Parathyroid adenoma (tissue), 2 donors: Measurements from ENCODE around the gene LTBP1.

Experiments used
- H2AFZ ChIP-seq: fragments of 300-600 bp; sonication (generic); one replicate; pipeline ENCODE4 v1.7.0; 2017; ENCODE audit warnings: antibody characterized with exemption, mild to moderate bottlenecking
- H3K27ac ChIP-seq: fragments of 300-600 bp; sonication (generic); one replicate; pipeline ENCODE4 v1.7.0; 2017
- H3K27me3 ChIP-seq: fragments of 300-600 bp; sonication (generic); one replicate; pipeline ENCODE4 v1.7.0; 2017; ENCODE audit warnings: low read length; ENCODE audit not compliant: control insufficient read depth, insufficient read depth
- H3K36me3 ChIP-seq: fragments of 300-600 bp; sonication (generic); one replicate; pipeline ENCODE4 v1.7.0; 2017; ENCODE audit warnings: low read length; ENCODE audit not compliant: control insufficient read depth, insufficient read depth
- H3K4me1 ChIP-seq: fragments of 300-600 bp; sonication (generic); one replicate; pipeline ENCODE4 v1.7.0; 2017; ENCODE audit warnings: control low read depth
- H3K4me2 ChIP-seq: fragments of 300-600 bp; sonication (generic); one replicate; pipeline ENCODE4 v1.7.0; 2017; ENCODE audit warnings: low read length
- H3K4me3 ChIP-seq: fragments of 300-600 bp; sonication (generic); one replicate; pipeline ENCODE4 v1.7.0; 2017; ENCODE audit warnings: low read depth, low read length
- H3K79me2 ChIP-seq: fragments of 300-600 bp; sonication (generic); one replicate; pipeline ENCODE4 v1.7.0; 2017; ENCODE audit warnings: control low read depth
- H3K9ac ChIP-seq: fragments of 300-600 bp; sonication (generic); one replicate; pipeline ENCODE4 v1.7.0; 2017; ENCODE audit warnings: mild to moderate bottlenecking
- H3K9me3 ChIP-seq: fragments of 300-600 bp; sonication (generic); one replicate; pipeline ENCODE4 v1.7.0; 2017; ENCODE audit warnings: low read length; ENCODE audit not compliant: control insufficient read depth
- TF ChIP-seq, protein P1 (sequence below): fragments of 300-600 bp; sonication (generic); IDR thresholded peaks from one replicate; pipeline ENCODE4 v1.7.0; 2017; ENCODE audit warnings: antibody characterized with exemption, mild to moderate bottlenecking
- donor health status: primary hyperparathyroidism.

The LTBP1 gene

DNA sequence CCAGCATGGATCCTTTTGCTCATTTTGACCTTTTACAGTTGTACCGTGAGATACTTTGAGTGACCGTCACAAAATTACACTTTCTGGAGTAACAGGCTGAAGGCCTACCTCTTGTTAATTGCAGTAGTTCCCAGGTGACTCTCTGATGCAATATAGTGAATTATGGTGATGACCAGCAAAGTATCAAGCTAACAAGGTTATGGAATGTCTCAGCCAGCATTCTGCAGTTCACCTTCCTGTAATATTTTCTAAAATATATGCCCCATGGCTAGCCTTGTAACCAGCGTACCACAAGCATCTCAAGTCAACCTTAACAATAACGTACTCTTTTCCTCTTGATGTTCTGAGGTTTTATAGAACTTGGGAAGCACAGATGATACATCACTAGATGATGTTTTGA is 234.7 kb downstream of the LTBP1 start:
- Histone ChIP-seq H3K27ac (no peak overlapping the region), H3K4me2 (no peak overlapping the region), H3K27me3 (no peaks in the 10 kb centered on the region), H3K36me3 (no peaks in the 10 kb centered on the region), H3K9ac (no peak overlapping the region), H3K4me3 (no peak overlapping the region), H3K79me2 (no peaks in the 10 kb centered on the region), H3K4me1 (no peaks in the 10 kb centered on the region), H2AFZ (no peak overlapping the region), H3K9me3 (no peaks in the 10 kb centered on the region)
- TF ChIP-seq, protein P1, sequence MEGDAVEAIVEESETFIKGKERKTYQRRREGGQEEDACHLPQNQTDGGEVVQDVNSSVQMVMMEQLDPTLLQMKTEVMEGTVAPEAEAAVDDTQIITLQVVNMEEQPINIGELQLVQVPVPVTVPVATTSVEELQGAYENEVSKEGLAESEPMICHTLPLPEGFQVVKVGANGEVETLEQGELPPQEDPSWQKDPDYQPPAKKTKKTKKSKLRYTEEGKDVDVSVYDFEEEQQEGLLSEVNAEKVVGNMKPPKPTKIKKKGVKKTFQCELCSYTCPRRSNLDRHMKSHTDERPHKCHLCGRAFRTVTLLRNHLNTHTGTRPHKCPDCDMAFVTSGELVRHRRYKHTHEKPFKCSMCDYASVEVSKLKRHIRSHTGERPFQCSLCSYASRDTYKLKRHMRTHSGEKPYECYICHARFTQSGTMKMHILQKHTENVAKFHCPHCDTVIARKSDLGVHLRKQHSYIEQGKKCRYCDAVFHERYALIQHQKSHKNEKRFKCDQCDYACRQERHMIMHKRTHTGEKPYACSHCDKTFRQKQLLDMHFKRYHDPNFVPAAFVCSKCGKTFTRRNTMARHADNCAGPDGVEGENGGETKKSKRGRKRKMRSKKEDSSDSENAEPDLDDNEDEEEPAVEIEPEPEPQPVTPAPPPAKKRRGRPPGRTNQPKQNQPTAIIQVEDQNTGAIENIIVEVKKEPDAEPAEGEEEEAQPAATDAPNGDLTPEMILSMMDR, result no peak

DNA sequence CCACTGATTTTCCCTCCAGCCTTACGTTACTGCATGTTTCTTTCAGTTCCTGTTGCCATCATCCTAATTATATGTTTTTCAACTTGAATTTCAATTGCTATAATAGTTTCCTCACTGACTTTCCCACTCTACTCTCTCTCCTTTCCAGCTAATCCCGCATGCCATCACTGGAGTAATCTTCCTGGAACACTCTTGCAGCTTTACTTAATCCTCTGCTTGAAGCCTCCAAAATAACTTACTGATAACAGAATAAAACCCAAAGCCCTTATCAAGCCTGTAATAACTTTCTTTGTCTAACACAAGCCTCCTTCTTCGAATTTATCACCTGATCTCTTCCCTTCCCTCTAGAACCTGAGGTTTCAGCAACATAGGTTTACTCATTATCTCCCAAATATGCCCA is 237.3 kb downstream of the LTBP1 start:
- TF ChIP-seq, protein P1, result no peak
- H3K36me3 ChIP-seq, result no peaks in the 10 kb centered on the region
- H3K9me3 ChIP-seq, result no peaks in the 10 kb centered on the region
- no peak overlapping the region for H2AFZ ChIP-seq
- H3K27ac ChIP-seq, result no peak overlapping the region
- H3K4me2 ChIP-seq, result no peak overlapping the region
- H3K79me2 ChIP-seq, result no peaks in the 10 kb centered on the region
- H3K9ac ChIP-seq, result no peak overlapping the region
- no peak overlapping the region for H3K4me3 ChIP-seq
- no peaks in the 10 kb centered on the region for H3K27me3 ChIP-seq
- H3K4me1 ChIP-seq, result no peaks in the 10 kb centered on the region

DNA sequence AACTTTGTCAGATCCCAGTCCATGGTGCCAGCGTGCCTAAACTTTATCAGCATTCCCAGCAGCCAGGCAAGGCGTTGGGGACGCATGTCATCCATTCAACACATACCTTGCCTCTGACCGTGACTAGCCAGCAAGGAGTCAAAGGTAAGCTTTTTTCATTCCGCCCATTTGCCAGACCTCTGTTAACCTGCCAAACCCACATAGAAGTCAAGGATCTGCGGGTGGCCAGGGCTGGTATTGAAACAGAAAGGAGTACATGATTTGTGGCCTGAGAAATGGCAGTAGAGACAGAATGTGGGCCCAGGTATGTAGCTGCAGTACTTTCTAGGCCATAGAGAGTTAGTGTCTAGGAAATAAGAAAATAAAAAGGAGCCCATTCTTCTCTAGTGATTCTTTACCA is 240.2 kb downstream of the LTBP1 start:
- H2AFZ ChIP-seq, result no peak overlapping the region
- no peaks in the 10 kb centered on the region for H3K4me1 ChIP-seq
- H3K4me2 ChIP-seq, result no peak overlapping the region
- TF ChIP-seq, protein P1, result no peak
- no peak overlapping the region for H3K9ac ChIP-seq
- H3K27ac ChIP-seq, result no peak overlapping the region
- H3K27me3 ChIP-seq, result no peaks in the 10 kb centered on the region
- H3K36me3 ChIP-seq, result no peaks in the 10 kb centered on the region
- no peaks in the 10 kb centered on the region for H3K79me2 ChIP-seq
- no peaks in the 10 kb centered on the region for H3K9me3 ChIP-seq
- H3K4me3 ChIP-seq, result no peak overlapping the region

DNA sequence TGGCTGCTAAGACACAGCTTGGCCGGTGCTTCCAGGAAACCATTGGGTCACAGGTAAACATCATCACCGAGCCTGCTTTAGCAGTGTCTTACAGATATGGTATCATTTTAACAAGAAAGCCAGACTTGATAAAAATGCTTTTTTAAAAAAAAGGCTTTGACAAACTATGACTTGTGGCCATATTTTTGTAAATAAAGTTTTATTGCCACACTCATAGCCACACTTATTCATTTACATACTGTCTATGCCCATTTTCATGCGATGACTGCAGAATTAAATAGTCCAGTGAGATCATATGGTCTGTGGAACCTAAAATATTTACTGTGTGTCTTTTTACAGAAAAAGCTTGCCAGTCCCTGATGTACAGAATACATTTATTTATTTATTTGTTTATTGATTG is 242.0 kb downstream of the LTBP1 start:
- Histone ChIP-seq H3K9ac (no peak overlapping the region), H3K27me3 (no peaks in the 10 kb centered on the region), H3K9me3 (no peaks in the 10 kb centered on the region), H3K4me3 (no peak overlapping the region), H3K4me1 (no peaks in the 10 kb centered on the region), H2AFZ (no peak overlapping the region), H3K27ac (no peak overlapping the region), H3K36me3 (no peaks in the 10 kb centered on the region), H3K4me2 (no peak overlapping the region), H3K79me2 (no peaks in the 10 kb centered on the region)
- TF ChIP-seq, protein P1, result no peak

DNA sequence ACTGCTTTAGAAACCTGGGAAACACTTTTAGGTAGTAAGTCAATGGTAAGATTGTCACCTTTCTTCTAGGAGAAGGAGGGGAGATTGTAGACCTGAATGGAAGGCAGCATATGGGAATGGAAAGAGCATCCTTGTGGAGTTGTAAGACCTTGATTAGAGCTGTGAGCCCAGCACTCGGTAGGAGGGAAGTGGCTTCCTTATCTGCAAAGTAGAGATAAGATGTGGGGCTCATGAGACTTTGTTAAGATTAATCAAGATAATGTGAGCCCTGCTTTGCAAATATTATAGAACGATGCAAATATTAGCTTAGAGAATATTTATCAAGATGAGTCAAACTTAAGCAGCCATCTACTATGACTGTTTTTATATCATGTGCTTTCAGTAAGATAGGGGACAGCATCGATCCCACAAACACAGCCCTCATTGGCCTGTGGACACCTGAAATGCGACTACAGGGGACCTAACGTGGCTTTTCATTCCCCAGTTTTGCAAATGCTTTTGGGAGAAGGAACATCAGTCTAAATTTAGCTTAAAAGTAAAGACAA is 243.7 kb downstream of the LTBP1 start:
- Histone ChIP-seq H3K4me1 (no peaks in the 10 kb centered on the region), H3K27me3 (no peaks in the 10 kb centered on the region), H3K4me3 (no peak overlapping the region), H3K9me3 (no peaks in the 10 kb centered on the region), H3K36me3 (no peaks in the 10 kb centered on the region), H3K27ac (no peak overlapping the region), H3K4me2 (no peak overlapping the region), H3K9ac (no peak overlapping the region), H3K79me2 (no peaks in the 10 kb centered on the region), H2AFZ (no peak overlapping the region)
- TF ChIP-seq, protein P1, result no peak
